Measurements from ENCODE around the gene COL27A1.

Gene COL27A1

DNA sequence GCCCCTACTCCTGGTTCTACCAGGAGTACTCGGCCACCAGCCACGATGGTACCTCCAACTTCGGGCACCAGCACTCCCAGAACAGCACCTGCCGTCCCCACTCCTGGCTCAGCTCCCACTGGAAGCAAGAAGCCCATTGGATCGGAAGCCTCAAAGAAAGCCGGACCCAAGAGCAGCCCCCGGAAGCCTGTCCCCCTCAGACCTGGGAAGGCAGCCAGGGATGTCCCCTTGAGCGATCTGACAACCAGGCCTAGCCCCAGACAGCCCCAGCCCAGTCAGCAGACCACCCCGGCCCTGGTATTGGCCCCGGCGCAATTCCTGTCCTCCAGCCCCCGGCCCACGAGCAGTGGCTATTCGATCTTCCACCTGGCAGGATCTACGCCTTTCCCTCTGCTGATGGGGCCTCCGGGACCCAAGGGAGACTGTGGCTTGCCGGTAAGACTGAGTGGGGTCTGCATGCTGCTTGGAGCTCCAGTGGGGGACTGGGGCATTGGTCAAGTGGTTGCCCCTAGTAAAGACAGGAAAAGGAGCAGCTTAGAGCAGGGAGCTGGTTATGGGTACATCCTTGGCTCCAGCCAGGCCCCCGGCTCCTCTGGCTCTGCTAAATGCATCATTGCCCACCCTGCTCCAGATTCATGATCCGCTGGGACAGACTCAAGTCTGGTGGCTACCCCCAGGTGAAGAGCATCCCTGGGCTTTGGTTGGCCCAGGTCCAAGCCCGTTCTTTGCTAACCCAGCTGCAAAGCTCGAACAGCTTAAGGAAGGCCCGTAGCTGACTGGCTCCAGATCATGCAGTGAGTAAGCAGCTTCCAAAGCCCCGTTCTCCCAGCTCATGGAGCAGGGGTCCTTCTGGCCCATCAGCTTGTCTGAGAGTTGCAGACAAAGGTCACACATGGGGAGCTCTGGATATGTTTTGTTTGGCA lies 14.0 kb downstream of the COL27A1 start:
- no peak for DNase-seq

DNA sequence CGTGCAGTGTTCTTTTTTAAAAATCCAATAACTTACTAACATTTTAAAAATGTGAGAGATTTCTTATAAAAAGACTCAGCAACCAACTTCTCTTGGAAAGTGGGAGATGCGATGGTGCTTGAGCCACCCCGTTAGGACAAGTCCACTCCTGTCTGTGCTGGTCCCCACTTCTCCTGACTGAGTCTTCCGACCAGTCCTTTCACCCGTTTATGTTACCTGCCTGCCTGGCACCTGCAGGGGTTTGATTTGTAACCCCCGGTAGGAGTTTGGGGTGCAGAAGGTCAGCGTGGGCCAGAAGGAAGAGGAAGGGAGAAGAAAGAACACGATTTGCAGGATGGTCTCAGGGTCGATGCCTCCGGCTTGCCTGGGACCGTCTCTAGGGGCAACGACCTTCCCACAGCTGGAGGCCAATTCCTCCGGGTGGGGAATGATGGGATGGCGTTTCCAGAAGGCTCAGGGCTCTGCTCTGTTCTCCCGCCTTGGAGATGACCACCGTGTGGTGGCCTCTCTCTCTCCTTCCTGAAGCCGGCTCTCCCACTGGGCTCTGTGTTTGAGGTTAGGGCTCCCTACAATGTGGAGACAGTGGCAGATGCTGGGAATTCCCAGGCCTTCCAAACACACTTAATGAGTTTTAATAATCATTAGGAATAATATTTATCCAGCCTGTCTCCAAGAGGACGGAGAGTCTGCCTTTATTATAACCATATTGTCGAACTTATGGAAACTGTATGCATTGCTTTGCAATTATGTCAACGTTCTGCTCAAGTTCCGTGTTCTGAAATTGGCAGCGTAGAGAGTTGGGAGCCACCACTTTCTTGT lies 14.8 kb downstream of the COL27A1 start:
- no peak for DNase-seq

- no peak for DNase-seq
These were observed 15.6 kb downstream of the COL27A1 start for GRCh38 chr9:114170771-114171461.

DNA sequence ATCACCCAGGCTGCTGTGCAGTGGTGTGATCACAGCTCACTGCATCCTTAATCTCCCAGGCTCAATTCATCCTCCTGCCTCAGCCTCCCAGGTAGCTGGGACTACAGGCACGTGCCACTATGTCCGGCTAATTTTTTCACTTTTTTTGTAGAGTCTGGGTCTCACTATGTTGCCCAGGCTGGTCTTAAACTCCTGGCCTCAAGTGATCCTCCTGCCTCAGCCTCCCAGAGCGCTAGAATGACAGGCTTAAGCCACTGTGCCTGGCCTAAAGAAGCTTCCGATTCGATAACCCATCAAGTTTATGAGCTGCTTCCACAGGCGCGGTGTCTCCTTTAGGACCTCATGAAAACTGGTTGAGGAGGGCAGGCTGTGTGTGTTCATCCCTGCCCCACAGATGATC lies 16.2 kb downstream of the COL27A1 start:
- DNase-seq = no peak

GRCh38 chr9:114172981-114173833 lies 17.9 kb downstream of the COL27A1 start:
- DNase-seq = no peak

- DNase-seq = no peak
These were observed 19.2 kb downstream of the COL27A1 start for GRCh38 chr9:114174557-114174875.

GRCh38 chr9:114174876-114175771 lies 19.8 kb downstream of the COL27A1 start:
- no peak for DNase-seq

- no peak for DNase-seq
These were observed 21.4 kb downstream of the COL27A1 start for GRCh38 chr9:114176624-114177291.

GRCh38 chr9:114177423-114178064 lies 22.2 kb downstream of the COL27A1 start:
- no peak for DNase-seq

GRCh38 chr9:114178076-114178475 lies 22.7 kb downstream of the COL27A1 start:
- no peak for DNase-seq

DNA sequence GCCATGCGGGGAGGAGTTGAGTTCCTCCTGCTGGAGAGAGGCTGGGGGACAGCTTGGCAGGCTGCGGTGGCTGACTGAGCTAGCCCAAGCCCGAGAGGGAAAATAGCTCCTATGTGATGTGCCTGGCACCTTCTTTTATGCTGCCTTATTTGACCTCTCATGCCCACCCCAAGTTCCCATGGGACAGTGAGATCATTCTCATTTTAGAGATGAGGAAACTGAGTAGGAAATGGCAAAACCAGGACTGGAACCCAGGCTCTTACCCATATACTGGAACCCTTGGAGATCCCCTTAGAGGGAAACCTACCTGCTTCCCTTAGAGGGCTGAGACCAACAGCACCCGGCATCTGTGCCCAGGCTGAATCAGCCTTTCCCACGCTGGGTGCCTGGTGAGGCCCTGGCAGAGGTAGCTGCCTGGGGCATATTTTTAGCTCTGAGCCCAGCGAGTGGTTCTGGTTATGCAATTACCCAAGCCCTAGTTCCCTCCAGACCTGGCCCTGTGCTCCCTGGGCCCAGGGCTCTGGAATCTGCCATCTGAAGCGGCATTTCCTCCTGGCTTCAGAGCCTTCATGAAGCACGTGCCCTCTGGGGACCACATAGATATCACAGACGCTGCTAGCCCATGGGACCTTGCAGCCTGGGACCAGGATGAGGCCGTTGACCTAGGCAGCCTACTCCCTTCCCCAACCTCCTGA lies 23.6 kb downstream of the COL27A1 start:
- DNase-seq = no peak

GRCh38 chr9:114179516-114179915 lies 24.2 kb downstream of the COL27A1 start:
- DNase-seq = no peak

GRCh38 chr9:114180696-114181606 lies 25.6 kb downstream of the COL27A1 start:
- DNase-seq = no peak

- no peak for DNase-seq
These were observed 26.5 kb downstream of the COL27A1 start for GRCh38 chr9:114181607-114182409.

DNA sequence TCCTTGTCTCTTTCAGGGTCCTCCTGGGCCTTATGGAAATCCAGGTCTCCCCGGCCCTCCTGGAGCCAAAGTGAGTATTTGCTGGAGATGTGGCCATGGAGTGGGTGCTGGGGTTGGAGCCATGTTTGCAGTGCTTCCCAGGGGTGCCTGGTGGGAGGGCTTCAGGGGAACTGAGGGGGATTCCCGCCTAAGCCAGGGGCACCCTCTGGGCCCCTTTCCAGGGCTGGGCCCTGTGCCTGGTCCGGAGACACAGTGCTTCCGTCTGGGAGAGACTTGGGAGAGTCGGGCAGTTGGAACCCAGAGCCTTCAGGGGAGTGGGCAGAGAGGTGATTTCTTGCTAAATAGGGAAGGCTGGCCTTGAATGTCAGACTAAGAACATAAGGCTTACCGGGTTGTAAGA lies 27.7 kb downstream of the COL27A1 start:
- DNase-seq = no peak

DNA sequence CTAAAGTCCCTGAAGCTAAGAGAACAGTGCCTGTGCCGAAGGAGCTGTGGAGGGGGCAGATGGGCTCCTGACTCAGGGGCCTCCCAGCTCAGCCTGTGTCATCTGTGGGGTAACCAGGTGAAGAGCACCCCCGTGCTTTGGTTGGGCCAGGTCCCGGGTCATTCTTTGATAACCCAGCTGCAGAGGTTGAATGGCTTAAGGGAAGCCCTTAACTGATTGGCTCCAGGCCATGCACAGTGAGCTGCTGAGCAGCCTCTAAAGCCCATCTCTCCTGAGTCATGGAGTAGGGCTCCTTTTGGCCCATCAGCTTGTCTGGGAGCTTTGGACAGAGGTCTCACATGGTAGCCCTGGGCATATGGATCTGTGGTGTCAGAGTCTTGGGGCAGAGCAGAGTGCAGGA lies 28.7 kb downstream of the COL27A1 start:
- DNase-seq = no peak

GRCh38 chr9:114184866-114185265 lies 29.5 kb downstream of the COL27A1 start:
- no peak for DNase-seq
